Head of caudate nucleus (tissue), 42 donors: ENCODE results near the gene COMMD6.

ENCODE experiments used
- DNase-seq, 42 donors: peaks; one replicate each; pipeline versions ENCODE4 v3.0.0 to v3.0.0-alpha.2; 2020 to 2021; ENCODE audit warnings: mixed read lengths in 7 of 42
- intact Hi-C: fragments of 100-400 bp; cut with DNase I; formaldehyde crosslinking; loops from one replicate; pipeline ENCODE4 v1.15.0; 2022

COMMD6 gene

DNA sequence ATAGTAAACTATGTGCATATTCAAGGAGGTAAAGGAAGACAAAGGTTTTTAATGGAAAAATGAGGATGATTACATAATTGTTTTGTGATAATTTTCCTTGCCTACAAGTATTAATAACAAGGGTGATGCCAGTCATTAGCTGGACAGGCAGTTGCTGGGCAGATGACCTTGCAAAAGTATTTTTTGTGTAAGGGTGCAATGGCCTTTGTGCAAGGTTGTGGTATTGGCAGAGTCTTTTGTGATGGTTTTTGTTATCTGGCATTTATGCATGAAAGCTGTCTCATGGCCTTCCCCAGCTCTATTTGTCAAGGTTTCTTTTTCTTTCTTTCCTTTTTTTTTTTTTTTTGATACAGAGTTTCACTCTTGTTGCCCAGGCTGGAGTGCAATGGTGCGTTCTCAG is 4.3 kb upstream of the COMMD6 start:
- no peak for DNase-seq
- intact Hi-C loops: no loop called here

DNA sequence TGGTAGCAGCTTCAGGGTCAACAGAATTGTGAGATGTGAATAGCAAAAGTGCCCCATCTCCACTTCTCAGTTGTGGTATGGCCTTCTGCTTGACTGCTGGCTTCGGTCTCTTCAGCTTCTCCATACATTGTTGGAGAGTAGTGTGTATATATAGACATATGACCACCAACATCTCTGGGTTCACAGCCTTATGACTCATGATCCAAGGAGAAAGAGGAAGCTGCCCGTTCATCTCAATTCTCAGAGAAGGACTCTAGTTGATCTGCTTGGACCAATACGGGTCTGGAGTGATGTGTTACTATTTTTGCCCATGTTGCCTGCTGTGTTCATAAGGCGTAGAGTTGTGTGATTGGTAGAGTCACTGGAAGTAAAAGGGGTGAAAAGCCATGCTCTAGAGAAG is 3.6 kb upstream of the COMMD6 start:
- no peak for DNase-seq
- intact Hi-C loops: no loop called here

DNA sequence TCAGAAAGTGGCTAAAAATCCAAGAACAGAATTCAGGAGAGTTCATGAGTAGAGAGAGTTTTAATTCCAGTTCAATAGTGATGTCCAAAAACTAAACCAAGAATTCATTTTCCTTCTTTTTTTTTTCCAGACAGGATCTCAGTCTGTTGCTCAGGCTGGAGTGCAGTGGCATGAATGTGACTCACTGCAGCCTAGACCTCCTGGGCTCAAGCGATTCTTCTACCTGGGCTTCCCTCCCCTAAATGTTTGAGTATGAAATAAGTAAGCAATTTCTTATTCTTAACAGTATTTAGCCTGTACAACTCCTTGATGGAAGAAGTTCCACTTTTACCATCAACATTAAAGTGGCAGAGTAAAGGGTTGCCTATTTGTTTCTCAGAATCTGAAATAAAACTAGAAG is 3.8 kb downstream of the COMMD6 start:
- intact Hi-C loops: no loop called here
- no peak for DNase-seq

DNA sequence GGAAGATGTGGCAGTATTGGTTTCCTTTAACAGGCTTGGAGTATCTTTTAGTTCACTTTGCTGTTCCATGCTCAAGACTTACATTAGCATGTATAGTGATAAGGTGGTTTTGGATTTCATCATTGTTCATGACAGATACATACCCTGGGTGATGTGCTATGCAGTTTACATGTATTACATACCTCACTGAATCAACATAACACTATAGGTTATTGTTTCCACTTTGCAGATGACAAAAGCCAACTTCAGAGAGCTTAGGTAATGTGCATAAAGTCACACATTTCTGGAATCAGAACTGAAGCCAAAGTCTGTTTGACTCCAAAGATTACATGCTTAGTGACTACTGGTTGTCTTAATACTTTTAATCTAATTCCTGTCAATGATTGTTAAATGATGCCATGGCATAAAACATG is 7.1 kb downstream of the COMMD6 start:
- intact Hi-C loops: no loop called here
- DNase-seq: no peak

DNA sequence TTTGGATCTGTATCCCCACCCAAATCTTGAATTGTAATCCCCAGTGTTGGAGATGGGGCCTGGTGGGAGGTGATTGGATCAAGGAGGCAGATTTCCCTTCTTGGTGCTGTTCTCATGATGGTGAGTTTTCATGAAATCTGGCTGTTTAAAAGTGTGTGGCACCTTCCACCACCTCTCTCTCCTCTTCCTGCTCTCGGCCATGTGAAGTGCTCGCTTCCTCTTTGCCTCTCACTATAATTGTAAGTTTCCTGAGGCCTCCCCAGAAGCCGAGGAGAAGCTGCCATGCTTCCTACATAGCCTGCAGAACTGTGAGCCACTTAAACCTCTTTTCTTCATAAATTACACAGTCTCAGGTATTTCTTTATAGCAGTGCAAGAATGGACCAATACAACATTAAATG is 15.7 kb downstream of the COMMD6 start:
- intact Hi-C loops: no loop called here

DNA sequence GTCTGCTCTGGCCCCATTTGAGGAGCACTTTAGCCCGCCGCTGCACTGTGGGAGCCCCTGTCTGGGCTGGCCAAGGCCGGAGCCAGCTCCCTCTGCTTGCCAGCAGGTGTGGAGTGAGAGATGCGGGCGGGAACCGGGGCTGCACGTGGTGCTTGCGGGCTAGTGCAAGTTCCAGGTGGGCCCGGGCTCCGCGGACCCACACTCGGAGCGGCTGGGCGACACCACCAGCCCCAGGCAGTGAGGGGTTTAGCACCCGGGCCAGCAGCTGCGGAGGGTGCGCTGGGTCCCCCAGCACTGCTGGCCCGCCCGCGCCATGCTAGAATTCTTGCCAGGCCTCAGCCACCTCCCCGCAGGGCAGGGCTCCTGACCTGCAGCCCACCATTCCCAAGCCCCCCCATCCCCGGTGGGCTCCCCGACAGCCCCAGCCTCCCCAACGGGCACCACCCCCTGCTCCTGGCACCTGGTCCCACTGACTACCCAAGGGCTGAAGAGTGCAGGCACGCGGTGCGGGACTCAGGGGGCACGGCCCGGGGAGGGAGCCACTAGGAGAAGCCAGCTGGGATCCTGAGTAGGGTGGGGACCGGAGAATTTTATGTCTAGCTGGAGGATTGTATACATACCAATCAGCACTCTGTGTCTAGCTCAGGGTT is 19.1 kb downstream of the COMMD6 start:
- intact Hi-C loops: no loop called here
- no peak for DNase-seq

More for the DNA sequence above, 15.7 kb downstream of the COMMD6 start:
- no peak for DNase-seq

DNA sequence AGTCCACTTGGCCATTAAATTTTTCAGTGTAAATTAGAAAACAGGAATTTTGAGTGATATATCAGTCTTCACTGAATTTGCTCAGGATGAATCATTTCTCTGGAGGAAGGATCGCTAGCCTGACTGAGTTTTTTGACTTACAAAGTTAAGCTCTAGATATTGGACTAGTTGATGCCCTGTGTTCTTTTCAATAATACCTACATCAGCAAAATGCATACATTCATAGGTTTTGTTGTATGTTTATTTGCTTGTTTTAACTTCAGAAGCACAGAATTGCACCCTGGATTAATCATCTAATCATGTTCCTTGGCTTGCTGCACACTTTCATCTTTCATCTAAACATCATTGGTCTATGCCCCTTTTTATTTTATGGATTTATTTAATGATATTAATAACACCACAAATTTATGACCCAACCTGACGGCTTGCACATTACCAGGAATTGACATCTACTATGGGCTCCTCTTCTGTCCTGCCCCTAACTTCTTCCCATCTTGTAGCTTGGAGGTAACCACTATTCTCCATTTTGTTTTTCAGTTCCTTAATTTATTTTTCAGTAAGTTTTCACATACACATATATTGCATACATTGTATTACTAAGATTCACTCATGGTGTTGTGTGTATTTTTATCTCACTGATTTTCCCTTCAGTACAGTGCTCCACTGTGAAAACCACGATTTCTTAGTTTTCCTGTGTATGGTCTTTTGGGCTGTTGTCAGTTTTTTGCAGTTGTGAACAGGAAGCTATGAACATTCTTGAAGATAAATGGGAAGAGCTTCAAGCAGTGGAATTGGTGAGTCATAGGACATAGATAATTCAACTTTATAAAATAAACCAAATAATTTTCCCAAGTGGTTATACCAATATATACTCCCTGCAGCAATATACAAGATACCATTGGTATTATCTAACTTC is 23.3 kb downstream of the COMMD6 start:
- no peak for DNase-seq
- intact Hi-C loops: no loop called here

DNA sequence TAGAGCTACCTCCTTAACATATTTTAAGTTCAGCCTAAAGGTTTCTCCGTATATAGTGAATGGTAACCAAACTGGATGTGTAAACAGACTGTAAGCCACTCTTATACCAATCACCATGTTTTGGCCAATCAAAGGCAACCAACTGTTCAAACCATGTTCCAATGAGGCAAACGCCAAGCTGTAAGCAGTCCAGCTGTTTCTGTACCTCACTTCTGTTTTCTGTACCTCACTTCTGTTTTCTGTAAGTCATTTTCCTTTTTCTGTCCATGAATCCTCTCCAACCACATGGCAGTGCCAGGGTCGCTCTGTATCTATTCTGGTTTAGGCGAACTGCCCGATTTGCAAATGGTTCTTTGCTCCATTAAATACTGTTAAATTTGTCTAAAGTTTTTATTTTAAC is 24.4 kb downstream of the COMMD6 start:
- DNase-seq: no peak
- intact Hi-C loops: no loop called here

DNA sequence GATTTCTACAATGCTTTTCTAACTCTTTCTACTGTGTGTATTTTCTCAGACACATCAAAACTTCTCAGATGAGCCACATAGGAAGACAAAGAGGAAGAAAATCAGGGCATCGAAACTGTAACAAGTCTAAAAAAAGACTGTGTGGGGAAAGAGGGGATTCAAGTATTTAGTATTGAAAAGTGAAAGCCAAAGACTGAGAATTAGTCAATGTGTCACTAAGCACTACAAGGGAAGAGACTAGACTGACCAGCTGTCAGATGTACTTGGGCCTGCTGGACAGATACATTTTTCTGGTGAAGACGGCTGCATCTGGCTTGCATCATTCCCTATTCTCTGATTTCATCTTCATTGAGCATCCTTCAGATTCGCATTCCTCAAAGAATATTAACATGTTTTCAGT is 25.4 kb downstream of the COMMD6 start:
- intact Hi-C loops: no loop called here
- DNase-seq: no peak

DNA sequence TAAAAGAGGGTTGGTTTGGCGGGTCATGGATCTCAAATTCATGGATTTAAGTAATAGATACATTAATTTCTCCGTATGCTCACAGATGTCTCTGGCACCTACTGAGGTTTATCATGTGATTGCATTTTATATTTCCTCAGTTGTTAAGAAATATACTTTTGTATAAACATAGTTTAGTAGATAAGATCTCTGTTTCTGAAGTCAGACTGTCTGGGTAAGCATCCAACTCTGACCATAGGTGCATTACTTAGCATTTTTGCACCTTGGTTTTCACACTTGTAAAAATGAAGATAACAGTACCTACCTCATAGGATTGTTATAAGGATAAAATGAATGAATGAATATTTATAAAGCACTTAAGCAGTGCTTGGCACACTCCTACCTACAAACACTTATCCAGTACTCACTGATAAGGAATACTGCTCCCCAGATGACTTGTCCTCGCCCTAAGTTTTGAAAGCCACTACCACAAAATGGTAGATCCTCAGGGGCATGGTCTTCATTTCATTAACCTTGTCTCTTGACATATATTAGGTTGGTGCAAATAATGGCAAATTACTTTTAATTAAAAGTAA is 26.5 kb downstream of the COMMD6 start:
- no peak for DNase-seq
- intact Hi-C loops: loop anchor here (2.0 kb wide), 1 partner anchor 16 kb away; no protein-coding TSS in a partner anchor

DNA sequence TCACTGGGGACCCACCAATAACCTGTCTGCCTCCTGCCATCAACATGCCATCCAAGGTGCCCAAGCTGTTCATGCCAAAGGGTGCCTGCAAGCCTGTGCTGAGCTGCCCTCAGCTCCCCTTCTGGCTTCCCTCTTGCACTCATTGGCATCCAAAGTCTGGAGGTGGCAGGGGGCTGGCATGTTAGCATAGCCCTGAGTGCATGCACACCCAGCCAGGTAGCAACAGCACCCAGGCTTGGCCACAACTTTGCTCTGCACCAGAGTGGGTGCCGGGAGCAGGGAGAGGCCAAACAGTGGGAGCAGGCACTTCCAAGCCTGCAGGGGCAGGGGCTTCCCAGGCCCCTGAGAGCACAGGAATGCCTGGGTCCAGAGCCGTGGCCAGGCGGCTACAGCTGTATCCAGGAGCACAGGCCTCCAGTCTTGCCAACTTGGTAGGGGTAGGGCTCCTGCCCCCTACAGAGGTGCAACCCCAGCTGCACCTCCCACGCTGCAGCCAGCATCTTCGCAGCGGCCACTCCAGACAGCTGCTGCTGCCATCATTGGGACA is 29.6 kb downstream of the COMMD6 start:
- no peak for DNase-seq
- intact Hi-C loops: no loop called here

DNA sequence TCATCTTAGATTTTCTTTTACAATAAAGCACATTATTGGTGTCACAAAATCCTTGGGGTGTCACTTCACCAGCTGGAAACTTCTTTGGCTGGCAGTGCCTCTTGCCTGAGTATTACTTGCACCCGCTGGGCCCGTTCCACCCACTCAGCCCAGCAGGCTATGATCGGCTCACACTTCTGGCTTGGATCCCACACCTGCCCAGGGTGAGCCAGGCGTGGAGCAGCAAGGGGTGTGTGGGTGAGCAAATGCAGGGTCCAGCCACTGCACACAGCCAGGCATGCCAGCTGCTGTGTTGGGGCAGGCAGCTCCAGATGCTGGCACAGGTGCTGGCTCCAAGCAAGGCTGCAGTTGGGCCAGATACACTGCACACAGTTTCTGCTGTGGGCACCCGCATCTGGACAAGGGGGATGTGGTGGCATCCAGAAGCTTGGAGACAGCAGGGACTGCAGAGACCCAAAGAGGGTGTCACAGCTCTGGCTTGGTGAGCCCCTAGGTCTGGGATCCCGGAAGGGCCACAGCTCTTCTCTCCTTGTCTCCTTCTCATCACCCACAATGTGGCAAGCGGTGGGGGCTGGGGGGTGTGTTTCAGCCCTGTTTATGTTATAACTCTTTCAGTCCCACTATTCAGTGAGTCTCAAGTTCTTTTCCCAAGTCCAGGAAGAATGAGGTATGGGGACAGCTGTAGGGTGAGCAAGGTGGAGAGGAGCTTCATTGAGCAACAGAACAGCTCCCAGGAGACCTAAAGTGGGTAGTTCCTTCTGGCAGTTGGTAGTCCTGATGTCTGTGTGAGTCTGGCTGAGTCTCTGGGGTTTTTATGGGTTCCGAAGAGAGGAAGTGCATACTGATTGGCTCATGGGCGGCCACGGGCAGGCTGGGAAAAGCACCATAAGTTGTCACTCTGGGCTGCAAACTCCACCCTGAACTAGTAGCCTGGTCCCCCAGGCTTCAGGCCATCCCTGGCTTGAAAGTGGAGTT is 30.3 kb downstream of the COMMD6 start:
- peak in 3 of 42 donors; percentile 5 to 39 (median 15) for DNase-seq
- intact Hi-C loops: no loop called here

DNA sequence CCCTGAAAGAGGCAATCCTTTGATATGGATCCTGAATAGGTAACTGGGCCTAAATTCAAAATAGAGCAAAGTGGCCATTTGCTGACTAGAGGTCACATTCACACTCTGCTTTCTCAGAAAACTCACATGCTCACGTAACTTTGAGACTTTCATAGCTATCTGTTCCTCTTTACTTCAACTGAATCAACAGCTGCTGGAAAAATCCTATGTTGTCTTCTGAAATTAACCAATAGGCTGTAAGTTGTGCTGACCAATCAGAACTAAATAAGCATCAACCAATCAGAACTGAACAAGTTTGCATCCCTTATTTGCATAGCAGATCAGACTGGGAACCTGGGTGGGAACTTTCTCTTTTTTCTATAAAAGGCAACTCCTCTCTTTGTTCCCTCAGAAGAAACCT is 31.6 kb downstream of the COMMD6 start:
- no peak for DNase-seq
- intact Hi-C loops: no loop called here

DNA sequence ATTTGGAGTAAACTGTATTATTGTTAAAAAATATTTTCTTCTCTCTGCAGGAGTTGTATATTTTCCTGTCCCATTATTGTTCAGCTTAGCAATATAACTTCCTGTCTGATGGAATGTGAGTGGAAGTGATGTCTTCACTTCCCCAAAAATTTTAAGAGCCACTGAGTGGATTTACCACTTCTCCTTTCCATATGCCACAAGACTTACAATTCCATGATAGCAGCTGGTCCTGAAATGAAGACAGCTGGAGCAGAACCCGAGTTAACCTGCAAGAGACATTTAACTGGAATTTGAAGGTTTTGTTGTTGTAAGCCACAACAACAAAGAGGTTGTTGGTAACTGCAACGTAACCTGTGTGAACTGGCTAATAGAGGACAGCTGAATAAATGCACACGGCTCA is 32.3 kb downstream of the COMMD6 start:
- DNase-seq: peak in 1 of 42 donors; percentile 7
- intact Hi-C loops: no loop called here

DNA sequence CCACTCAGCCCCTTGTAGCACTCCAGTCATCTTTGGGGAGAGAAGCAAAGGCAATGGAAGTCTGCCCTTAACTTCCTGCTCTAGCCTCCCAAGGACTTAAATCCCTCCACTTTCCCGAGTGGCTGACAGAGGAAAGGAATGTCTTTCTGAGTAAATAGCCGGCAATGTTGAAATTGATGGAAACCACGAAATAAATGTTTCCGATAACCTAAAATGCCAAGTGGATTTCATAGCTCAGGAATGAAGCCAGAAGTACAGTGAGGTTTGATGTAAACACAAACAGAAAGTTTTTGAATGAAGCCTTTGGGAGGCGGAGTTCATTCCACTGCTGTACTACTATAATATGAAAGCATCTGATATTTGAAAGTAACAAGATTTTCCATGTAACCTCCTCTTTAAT is 41.7 kb downstream of the COMMD6 start:
- intact Hi-C loops: no loop called here
- DNase-seq: no peak

DNA sequence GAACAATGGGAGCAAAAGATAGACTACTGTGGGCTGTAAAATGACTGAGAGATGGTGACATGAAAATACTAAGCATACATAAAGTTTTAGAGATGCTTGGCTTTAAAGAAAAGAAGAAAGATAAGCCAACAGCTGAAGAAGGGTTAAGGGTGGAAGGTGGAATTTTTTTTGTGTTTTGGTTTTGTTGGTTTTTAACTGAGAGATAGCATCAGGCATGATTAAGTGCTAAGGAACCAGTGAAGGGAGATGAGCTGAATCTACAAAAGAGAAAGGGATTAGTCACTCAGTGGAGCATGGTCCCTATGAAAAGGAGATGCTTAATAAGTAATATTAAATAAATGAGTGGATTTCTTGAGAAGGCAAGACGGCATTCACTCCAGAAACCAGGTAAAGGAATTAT is 43.1 kb downstream of the COMMD6 start:
- intact Hi-C loops: no loop called here
- no peak for DNase-seq

DNA sequence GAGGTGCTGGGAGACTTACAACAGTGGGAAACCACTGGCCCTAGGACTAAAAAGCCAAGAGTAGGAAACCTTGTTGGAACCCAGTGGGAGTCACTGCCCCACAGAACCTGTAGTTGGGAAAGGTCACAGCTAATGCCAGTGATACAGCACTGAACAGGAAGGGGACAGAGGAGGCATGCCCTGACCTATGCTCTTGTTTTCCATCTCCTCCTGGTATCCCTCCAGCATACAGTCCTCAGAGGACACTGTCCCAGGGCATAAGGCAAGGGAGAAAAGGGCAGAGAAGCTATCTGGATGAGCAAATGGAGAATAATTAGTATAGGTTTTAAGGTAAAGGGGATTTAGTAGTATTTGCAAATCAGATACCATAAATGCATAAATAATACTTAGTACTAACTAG is 44.5 kb downstream of the COMMD6 start:
- intact Hi-C loops: no loop called here
- DNase-seq: no peak

DNA sequence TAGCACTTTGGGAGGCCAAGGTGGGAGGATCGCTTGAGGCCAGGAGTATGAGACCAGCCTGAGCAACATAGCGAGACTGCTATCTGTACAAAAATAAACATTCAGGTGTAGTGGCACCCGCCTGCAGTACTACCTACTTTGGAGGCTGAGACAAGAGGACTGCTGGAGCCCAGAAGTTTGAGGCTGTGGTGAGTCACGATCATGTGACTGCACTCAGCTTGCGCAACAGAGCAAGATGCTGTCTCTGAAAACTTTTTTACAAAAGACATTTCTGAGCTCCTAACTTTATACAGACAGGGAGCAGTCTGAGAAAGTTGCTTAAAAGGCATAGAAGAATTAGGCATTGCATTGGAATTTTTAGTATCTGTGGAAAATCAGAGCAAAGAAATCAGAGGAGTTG is 45.3 kb downstream of the COMMD6 start:
- intact Hi-C loops: no loop called here
- DNase-seq: no peak

DNA sequence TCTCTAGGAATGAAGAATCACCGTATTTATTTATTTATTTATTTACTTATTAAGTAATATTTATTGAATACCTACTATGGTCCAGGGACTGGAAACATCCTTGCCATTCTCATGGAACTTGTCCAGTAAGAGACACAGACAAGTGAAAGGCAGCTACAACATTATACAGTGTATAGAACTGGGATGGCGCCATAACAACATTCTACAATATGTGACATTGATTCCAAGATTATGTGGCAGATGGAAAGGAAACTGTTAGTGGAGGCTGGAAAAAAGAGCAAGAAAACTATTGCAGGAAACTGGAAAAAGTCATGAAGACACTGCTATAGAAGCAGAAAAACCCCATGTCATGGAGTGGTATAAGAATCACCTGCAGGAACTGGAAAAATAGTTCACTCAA is 46.3 kb downstream of the COMMD6 start:
- intact Hi-C loops: no loop called here

More for the DNA sequence above, 46.3 kb downstream of the COMMD6 start:
- DNase-seq: no peak
